H1 (cell line): ENCODE results near the gene TEF. TPM values are rescaled to one million over a fixed set of nuclear protein-coding genes. Genes with fewer than 3 reads are reported as not detected.

Experiments used
- CHD7 ChIP-seq: fragments of 300-600 bp; sonication (generic); IDR thresholded peaks from 2 replicates; pipeline ENCODE4 v1.7.1; 2012; ENCODE audit warnings: low read length, moderate library complexity, mild to moderate bottlenecking, inconsistent platforms; ENCODE audit not compliant: insufficient replicate concordance
- RBBP5 ChIP-seq: IDR thresholded peaks from 2 replicates; pipeline ENCODE4 v1.7.1; 2012; ENCODE audit warnings: low read depth, mild to moderate bottlenecking, inconsistent platforms, low read length, moderate library complexity, borderline replicate concordance
- TAF7 ChIP-seq: optimal IDR thresholded peaks from 2 replicates; pipeline ENCODE3; 2011; ENCODE audit warnings: low read depth, mild to moderate bottlenecking, inconsistent platforms, low read length, moderate library complexity, borderline replicate concordance
- TBP ChIP-seq: IDR thresholded peaks from 2 replicates; pipeline ENCODE4 v1.6.1; 2011; ENCODE audit warnings: low read depth, low read length, improper control_type of control experiment
- polyA plus RNA-seq, 7 experiments: library from polyadenylated mRNA; depleted of rRNA in 3 of 7; stranded (reverse) in 5 of 7; unstranded in 2 of 7; fragments of >200 nt in 5 of 7; fragments of 200-250 nt in 2 of 7; gene quantifications; 1 replicate in 5 of 7; 2 replicates in 1 of 7; 4 replicates in 1 of 7; pipeline versions ENCODE4 v1.2.1 to v1.2.3, GENCODE V29; 2011 to 2013; ENCODE audit warnings: missing spikeins in 2 of 7, mixed read lengths in 2 of 7
- total RNA-seq: library from RNA; stranded (reverse); fragmentation: NEBNext Ultra II Directional; extraction: Animal tissue kit (Norgen Biotek cat#: 25700); gene quantifications from 2 replicates; pipeline ENCODE4 v1.2.1, GENCODE V29; 2021

The TEF gene
- total and polyA plus RNA-seq, 2 of the 8 experiments (the other 6 are each of a cell fraction or from before 2014, with no cell fraction given), result 7.4 to 9.0 TPM

- TF ChIP-seq CHD7 (no peak), TAF7 (no peak), RBBP5 (no peak), TBP (no peak)
Measured at GRCh38 chr22:41354979-41355378, 26.8 kb upstream of the TEF start (continued).
